NCI-H2227 (cell line): ENCODE data around the gene TRAF3.
A peak's percentile ranks its signal among the peaks of the same experiment; 100 is the strongest.
"Not testable (repeated sequence)": the region's sequence is repeated elsewhere in the genome, so short reads cannot be mapped to it uniquely, and the experiment has no call there.

Experiments
- DNase-seq: peaks from one replicate; lab custom pipeline; 2025; ENCODE audit not compliant: unreplicated experiment; lab: John Stamatoyannopoulos, UW

TRAF3 gene

GRCh38 chr14:102804858-102805257, 27.6 kb downstream of the TRAF3 start:
- no peak for DNase-seq

GRCh38 chr14:102805371-102805891, 28.2 kb downstream of the TRAF3 start:
- no peak for DNase-seq

DNA sequence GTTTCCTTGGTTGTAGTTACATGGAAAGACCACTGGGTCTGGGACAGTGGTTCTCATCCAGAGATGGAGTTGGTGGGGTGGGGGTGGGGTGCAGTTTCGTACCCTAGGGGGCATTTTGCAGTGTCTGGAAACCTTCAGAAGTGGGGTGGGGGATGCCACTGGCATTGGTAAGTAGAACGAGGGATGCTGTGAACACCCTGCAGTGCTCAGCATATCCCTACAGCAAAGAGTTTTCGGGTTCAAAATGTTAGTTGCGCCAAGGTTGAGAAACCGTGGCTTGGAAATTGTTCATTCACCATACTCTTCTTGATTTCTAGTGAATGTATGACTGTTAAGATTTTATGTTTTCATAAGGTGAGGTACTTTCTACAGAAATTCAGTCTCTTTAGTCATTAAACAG, 28.7 kb downstream of the TRAF3 start:
- DNase-seq = no peak

DNA sequence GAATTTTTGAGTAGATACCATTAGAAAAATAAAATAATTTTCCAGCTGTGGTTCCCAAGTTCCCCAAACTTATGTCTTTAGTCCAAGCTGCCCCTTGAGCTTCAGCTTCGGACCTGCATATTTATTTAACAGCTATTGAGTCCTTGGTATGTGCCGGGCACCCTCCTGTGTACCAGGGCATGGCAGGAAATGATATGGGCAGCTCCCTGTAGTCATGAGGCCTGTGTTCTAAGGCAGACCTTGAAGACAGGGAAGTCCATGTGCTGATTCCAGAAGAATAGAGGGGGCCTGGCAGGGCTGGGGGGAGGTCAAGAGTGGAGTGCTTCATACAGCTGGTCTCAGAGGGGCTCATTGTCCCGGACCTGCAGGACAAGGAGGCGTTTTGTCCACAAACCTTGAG, 29.2 kb downstream of the TRAF3 start:
- no peak for DNase-seq

DNA sequence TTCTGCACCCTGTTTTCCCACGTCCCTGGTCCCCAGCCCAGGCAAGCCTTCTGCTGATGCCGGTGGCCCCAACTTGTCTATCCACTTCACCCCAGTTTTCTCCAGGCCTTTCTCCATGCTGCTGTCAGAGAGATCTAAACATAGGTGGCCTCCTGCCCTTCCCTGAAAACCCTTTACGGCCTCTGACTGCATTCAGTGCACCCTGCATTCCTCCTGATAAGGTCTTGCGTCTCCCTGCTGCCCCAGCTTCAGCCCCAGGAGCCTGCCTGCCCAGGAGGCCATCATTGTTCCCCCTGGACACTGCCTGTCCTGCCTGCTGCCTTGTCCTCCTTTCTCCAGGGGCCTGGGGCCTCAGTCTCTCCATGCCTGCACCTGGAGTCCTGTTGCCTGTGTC, 29.8 kb downstream of the TRAF3 start:
- DNase-seq = no peak

- DNase-seq = no peak
Measured at GRCh38 chr14:102809870-102810269, 32.6 kb downstream of the TRAF3 start.

DNA sequence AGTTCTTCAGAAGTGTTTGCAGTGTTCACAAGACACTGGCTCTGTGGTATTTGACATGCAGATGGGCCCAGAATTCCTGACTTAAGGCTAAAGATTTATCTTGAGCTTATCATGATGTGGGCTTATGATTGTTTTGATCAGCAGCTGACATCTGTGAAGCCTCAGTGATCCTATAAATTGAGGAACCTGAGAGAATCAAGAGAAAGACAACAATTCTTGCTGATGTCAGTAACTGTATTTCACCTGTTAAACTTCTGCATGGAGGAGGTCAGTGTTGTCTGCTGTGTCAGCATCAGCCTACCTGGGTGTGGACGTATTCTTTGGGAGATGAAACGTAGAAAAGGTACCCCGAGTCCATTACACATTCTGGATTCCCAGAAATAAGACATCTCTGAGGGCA, 33.3 kb downstream of the TRAF3 start:
- DNase-seq = no peak

DNA sequence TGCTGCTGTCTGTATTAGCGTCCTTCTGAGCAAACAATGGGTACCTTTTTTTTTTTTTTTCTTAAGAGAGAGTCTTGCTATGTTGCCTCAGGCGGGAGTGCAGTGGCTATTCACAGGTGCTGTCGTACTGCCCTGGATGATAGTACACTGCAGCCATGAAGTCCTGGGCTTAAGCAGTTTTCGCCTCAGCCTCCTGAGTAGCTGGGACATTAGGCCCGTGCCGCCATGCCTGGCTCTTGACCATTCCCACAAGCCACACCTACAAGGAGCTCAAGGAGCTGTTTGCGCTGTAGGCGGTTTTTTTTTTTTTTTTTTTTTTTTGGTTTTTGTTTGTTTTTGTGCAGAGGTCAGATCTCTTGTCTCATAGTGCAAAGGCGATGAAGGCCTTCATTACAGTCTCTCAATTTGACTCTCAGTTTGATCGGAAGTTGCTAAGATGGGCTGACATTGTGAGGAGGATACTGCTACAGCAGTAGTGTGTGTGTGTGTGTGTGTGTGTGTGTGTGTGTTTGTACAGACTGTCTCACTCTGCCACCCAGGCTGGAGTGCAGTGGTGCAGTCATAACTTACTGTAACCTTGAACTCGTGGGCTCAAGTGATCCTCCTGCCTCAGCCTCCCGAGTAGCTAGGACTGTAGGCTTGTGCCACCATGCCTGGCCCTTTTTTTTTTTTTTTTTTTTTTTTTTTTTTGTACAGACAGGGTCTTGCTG, 34.2 kb downstream of the TRAF3 start:
- DNase-seq = peak; percentile 55

- no peak for DNase-seq
Measured at GRCh38 chr14:102811971-102812370, 34.7 kb downstream of the TRAF3 start.

DNA sequence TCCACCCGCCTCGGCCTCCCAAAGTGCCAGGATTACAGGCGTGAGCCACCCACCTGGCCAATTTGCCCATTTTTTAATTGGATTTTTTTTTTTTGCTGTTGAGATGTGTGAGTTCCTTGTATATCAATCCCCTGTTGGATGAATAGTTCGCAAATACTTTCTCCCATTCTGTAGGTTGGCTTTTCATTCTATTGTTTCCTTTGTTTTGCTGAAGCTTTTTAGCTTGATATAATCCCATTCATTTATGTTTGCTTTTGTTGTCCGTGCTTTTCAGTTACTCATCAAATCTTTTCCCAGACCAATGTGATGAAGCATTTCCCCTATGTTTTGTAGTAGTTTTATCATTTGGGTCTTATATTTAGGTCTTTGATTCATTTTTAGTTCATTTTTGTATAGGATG, 36.4 kb downstream of the TRAF3 start:
- DNase-seq = no peak

DNA sequence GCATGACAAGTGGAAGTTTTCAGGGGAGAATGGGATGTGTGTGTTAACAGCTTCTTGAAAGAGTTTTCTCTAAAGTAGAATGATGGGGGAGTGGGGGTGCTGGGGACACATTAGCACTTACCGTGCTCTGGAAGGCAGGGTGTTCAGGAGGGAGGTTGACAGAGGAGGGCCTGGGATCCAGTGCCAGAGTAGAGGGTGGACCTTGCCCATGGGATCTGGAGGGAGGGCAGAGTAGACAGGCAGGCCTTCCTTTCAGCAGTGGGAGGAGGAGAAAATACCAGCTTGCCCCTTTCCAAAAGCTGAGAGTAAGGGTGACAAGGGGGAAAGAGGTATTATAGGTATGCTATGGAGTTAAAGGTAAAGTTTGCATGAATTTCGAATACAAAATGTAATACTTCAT, 40.1 kb downstream of the TRAF3 start:
- no peak for DNase-seq

DNA sequence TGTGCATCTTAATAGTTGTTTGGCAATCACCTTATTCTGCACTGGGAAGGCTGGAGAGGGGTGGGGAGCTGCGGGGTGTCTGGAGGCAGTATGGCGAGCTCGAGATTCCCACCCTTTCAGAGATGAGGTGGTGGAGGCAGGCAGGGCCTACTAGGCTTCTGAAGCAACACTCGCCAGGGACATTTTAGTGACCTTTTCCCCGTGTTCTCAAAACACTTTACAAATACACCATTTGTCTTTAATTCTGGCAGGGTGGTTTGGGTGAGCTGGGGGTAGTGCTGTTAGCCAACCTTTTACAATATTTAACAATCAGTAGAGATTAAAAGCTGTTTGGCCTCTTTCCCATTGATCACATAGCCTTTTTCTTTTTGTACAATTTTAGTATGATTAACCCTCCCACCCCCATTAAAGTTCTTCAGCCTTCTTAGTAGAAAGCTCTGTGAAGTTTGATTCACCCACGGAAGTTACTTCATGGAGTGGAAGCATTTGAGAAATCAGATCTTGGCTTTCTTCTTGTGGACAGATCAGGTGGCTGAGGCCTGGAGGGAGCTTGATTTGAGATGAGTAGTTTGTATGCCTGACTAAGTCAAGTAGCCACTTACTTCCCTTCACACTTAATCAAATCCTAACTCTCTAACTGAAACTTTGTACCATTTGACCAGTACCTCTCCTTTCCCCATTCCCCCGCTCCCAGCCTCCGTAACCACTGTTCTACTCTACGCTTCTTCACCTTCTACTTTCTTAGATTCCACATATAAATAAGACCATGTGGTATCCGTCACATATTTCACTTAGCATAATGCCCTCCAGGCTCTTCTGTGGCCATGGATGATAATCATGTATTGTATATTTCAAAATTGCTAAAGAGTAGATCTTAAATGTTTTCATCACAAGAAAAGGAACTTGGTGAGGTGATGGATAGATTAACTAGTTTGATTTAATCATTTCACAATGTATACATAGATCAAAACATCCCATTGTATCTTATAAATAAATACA, 41.0 kb downstream of the TRAF3 start:
- no peak for DNase-seq

GRCh38 chr14:102819176-102819628, 42.0 kb downstream of the TRAF3 start:
- DNase-seq = no peak

GRCh38 chr14:102819747-102820330, 42.6 kb downstream of the TRAF3 start:
- DNase-seq = no peak

GRCh38 chr14:102821252-102821651, 44.0 kb downstream of the TRAF3 start:
- no peak for DNase-seq

GRCh38 chr14:102822311-102822863, 45.1 kb downstream of the TRAF3 start:
- no peak for DNase-seq

DNA sequence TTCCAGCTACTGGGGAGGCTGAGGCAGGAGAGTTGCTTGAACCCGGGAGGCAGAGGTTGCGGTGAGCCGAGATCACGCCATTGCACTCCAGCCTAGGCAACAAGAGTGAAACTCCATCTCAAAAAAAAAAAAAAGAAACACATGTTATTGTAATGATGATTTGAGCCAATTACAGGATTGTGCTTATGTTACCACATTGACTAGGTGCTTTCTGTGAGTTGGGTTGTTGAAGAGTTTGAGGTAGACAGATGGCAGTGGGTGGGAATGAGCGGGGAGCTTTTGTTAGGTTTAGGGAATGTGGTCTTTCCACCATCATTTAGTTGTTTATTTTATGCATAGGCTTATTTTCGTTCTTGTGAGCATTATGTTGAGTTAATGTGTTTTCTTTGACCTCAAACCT, 45.6 kb downstream of the TRAF3 start:
- not testable (repeated sequence) for DNase-seq

DNA sequence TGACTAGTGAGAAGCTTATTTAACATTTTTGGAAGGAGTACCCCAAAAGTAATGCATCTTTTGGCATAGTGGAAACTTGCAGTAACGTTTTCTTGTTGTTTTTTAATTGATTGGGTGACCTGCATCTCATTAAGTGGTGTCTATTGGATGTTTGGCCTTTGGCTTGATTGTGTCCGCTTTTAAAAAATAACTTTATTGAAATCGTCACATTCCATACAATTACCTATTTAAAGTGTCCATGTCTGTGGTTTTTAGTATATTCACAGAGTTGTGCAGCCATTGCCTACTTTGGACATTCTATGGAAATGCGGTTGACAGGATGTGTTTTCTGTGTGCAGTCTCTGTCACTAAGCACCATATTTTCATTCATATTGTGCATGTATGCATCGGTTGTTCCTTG, 46.3 kb downstream of the TRAF3 start:
- no peak for DNase-seq

DNA sequence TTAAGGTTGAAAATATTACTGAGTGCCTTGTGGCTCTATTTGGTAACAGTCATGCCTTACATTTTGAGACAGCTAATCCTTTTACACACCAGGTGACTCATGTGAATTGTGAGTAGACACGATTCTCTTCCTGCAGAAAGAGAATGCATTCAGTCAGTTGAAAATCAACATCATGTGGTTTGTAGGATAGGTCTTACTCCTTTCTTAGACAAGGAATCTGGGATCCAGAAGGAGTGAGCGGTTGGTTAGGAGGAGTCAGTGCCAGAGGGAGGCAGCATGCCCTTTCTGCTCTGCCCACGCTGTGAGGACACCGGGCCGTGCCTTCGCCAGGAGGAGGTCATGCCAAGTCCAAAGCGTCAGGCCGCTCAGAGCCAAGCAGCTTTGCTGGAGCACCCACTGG, 47.6 kb downstream of the TRAF3 start:
- DNase-seq = no peak

- DNase-seq = no peak
Measured at GRCh38 chr14:102825307-102826095, 48.3 kb downstream of the TRAF3 start.
